Liver (tissue), 3 donors: ENCODE data around the gene PNLIPRP3.

ENCODE experiments used
- FOXA1 ChIP-seq: IDR thresholded peaks from 2 replicates; pipeline ENCODE4 v1.6.1; 2016; ENCODE audit warnings: antibody characterized with exemption
- GABPA ChIP-seq, 2 donors: IDR thresholded peaks in 1 of 2; conservative IDR thresholded peaks in 1 of 2; 2 replicates each; pipeline ENCODE4 v1.6.1; 2016; ENCODE audit warnings: antibody characterized with exemption in 2 of 2, mild to moderate bottlenecking in 1 of 2, moderate library complexity in 1 of 2
- HNF4G ChIP-seq: IDR thresholded peaks from 2 replicates; pipeline ENCODE4 v1.6.1; 2016; ENCODE audit warnings: antibody characterized with exemption
- JUND ChIP-seq, 2 donors: IDR thresholded peaks; 2 replicates each; pipeline ENCODE4 v1.6.1; 2016; ENCODE audit warnings: antibody characterized with exemption in 2 of 2
- RAD21 ChIP-seq, 2 donors: IDR thresholded peaks; 2 replicates each; pipeline ENCODE4 v1.6.1; 2016; ENCODE audit warnings: antibody characterized with exemption in 2 of 2, mild to moderate bottlenecking in 2 of 2
- RXRA ChIP-seq, 2 donors: IDR thresholded peaks; 2 replicates each; pipeline ENCODE4 v1.6.1; 2017 to 2018; ENCODE audit warnings: antibody characterized with exemption in 2 of 2, mild to moderate bottlenecking in 1 of 2
- SP1 ChIP-seq: IDR thresholded peaks from 2 replicates; pipeline ENCODE4 v1.6.1; 2018; ENCODE audit warnings: antibody characterized with exemption, mild to moderate bottlenecking
- TAF1 ChIP-seq: conservative IDR thresholded peaks from 2 replicates; pipeline ENCODE4 v1.6.1; 2016; ENCODE audit warnings: antibody characterized with exemption, mild to moderate bottlenecking
- YY1 ChIP-seq: IDR thresholded peaks from 2 replicates; pipeline ENCODE4 v1.6.1; 2016; ENCODE audit warnings: antibody characterized with exemption, mild to moderate bottlenecking
- ZBTB33 ChIP-seq: IDR thresholded peaks from 2 replicates; pipeline ENCODE4 v1.6.1; 2016; ENCODE audit warnings: antibody characterized with exemption
- TF ChIP-seq, protein P1 (sequence below): fragments of 150-350 bp; IDR thresholded peaks from 2 replicates; pipeline ENCODE4 v1.5.1; 2017; ENCODE audit warnings: improper control_type of control experiment, low read depth, low read length; ENCODE audit not compliant: missing input control
- TF ChIP-seq, protein P2 (sequence below): IDR thresholded peaks from 2 replicates; pipeline ENCODE4 v1.6.1; 2016; ENCODE audit warnings: antibody characterized with exemption
- TF ChIP-seq, protein P3 (sequence below): IDR thresholded peaks from 2 replicates; pipeline ENCODE4 v1.6.1; 2016; ENCODE audit warnings: antibody characterized with exemption, mild to moderate bottlenecking
- TF ChIP-seq, protein P4 (sequence below): IDR thresholded peaks from 2 replicates; pipeline ENCODE4 v1.6.1; 2016; ENCODE audit warnings: antibody characterized with exemption
- donor health status: healthy.
- donor health status: healthy.

GRCh38 chr10:116511365-116511764, 83.7 kb downstream of the PNLIPRP3 start:
- no peak for TF ChIP-seq JUND (IDR thresholded peaks at IDR 0.05)
- TF ChIP-seq, protein P1, sequence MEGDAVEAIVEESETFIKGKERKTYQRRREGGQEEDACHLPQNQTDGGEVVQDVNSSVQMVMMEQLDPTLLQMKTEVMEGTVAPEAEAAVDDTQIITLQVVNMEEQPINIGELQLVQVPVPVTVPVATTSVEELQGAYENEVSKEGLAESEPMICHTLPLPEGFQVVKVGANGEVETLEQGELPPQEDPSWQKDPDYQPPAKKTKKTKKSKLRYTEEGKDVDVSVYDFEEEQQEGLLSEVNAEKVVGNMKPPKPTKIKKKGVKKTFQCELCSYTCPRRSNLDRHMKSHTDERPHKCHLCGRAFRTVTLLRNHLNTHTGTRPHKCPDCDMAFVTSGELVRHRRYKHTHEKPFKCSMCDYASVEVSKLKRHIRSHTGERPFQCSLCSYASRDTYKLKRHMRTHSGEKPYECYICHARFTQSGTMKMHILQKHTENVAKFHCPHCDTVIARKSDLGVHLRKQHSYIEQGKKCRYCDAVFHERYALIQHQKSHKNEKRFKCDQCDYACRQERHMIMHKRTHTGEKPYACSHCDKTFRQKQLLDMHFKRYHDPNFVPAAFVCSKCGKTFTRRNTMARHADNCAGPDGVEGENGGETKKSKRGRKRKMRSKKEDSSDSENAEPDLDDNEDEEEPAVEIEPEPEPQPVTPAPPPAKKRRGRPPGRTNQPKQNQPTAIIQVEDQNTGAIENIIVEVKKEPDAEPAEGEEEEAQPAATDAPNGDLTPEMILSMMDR = no peak
- TF ChIP-seq, protein P2, sequence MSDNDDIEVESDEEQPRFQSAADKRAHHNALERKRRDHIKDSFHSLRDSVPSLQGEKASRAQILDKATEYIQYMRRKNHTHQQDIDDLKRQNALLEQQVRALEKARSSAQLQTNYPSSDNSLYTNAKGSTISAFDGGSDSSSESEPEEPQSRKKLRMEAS = no peak
- TF ChIP-seq ZBTB33 = no peak
- no peak for TF ChIP-seq TAF1
- TF ChIP-seq YY1 = no peak
- TF ChIP-seq, protein P3, sequence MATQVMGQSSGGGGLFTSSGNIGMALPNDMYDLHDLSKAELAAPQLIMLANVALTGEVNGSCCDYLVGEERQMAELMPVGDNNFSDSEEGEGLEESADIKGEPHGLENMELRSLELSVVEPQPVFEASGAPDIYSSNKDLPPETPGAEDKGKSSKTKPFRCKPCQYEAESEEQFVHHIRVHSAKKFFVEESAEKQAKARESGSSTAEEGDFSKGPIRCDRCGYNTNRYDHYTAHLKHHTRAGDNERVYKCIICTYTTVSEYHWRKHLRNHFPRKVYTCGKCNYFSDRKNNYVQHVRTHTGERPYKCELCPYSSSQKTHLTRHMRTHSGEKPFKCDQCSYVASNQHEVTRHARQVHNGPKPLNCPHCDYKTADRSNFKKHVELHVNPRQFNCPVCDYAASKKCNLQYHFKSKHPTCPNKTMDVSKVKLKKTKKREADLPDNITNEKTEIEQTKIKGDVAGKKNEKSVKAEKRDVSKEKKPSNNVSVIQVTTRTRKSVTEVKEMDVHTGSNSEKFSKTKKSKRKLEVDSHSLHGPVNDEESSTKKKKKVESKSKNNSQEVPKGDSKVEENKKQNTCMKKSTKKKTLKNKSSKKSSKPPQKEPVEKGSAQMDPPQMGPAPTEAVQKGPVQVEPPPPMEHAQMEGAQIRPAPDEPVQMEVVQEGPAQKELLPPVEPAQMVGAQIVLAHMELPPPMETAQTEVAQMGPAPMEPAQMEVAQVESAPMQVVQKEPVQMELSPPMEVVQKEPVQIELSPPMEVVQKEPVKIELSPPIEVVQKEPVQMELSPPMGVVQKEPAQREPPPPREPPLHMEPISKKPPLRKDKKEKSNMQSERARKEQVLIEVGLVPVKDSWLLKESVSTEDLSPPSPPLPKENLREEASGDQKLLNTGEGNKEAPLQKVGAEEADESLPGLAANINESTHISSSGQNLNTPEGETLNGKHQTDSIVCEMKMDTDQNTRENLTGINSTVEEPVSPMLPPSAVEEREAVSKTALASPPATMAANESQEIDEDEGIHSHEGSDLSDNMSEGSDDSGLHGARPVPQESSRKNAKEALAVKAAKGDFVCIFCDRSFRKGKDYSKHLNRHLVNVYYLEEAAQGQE = no peak
- no peak for TF ChIP-seq SP1
- no peak for TF ChIP-seq HNF4G
- TF ChIP-seq, protein P4, sequence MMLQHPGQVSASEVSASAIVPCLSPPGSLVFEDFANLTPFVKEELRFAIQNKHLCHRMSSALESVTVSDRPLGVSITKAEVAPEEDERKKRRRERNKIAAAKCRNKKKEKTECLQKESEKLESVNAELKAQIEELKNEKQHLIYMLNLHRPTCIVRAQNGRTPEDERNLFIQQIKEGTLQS = no peak
- TF ChIP-seq GABPA (IDR thresholded peaks at IDR 0.05 in 1 of 2, conservative IDR thresholded peaks at IDR 0.05 in 1 of 2) = no peak
- no peak for TF ChIP-seq FOXA1
- TF ChIP-seq RAD21 (IDR thresholded peaks at IDR 0.05) = no peak
- TF ChIP-seq RXRA (IDR thresholded peaks at IDR 0.05) = no peak
